Measurements from ENCODE around the gene CIT.

The CIT gene

GRCh38 chr12:119808441-119808840 is 68.7 kb downstream of the CIT start:
- no peak for DNase-seq
- H3K36me3 ChIP-seq (ENCODE audit: control insufficient read depth, insufficient read depth, low read length): no peaks in the 10 kb centered on the region
- H3K27me3 ChIP-seq (replicated peaks; ENCODE audit: control insufficient read depth, insufficient read depth, low read length, poor library complexity, severe bottlenecking): no peaks in the 10 kb centered on the region
- H3K27ac ChIP-seq (ENCODE audit: insufficient read depth, low read length, poor library complexity, severe bottlenecking): no peak overlapping the region
- no peaks in the 10 kb centered on the region for H3K9me3 ChIP-seq (ENCODE audit: control insufficient read depth, low read length)
- H3K4me3 ChIP-seq (ENCODE audit: insufficient read depth, low read depth, low read length, poor library complexity, severe bottlenecking): no peak overlapping the region
- H3K4me1 ChIP-seq (ENCODE audit: control insufficient read depth, insufficient read depth, low read length, poor library complexity, severe bottlenecking): no peaks in the 10 kb centered on the region

- DNase-seq: no peak
- Histone ChIP-seq H3K36me3 (ENCODE audit: control insufficient read depth, insufficient read depth, low read length) (no peaks in the 10 kb centered on the region), H3K4me1 (ENCODE audit: control insufficient read depth, insufficient read depth, low read length, poor library complexity, severe bottlenecking) (no peaks in the 10 kb centered on the region), H3K27ac (ENCODE audit: insufficient read depth, low read length, poor library complexity, severe bottlenecking) (no peak overlapping the region), H3K9me3 (ENCODE audit: control insufficient read depth, low read length) (no peaks in the 10 kb centered on the region), H3K27me3 (replicated peaks; ENCODE audit: control insufficient read depth, insufficient read depth, low read length, poor library complexity, severe bottlenecking) (no peaks in the 10 kb centered on the region), H3K4me3 (ENCODE audit: insufficient read depth, low read depth, low read length, poor library complexity, severe bottlenecking) (no peak overlapping the region)
Observed at GRCh38 chr12:119807380-119807779, 69.7 kb downstream of the CIT start.

- H3K4me3 ChIP-seq (ENCODE audit: insufficient read depth, low read depth, low read length, poor library complexity, severe bottlenecking): no peak overlapping the region
- no peak for DNase-seq
- H3K4me1 ChIP-seq (ENCODE audit: control insufficient read depth, insufficient read depth, low read length, poor library complexity, severe bottlenecking): no peaks in the 10 kb centered on the region
- no peaks in the 10 kb centered on the region for H3K36me3 ChIP-seq (ENCODE audit: control insufficient read depth, insufficient read depth, low read length)
- no peak overlapping the region for H3K27ac ChIP-seq (ENCODE audit: insufficient read depth, low read length, poor library complexity, severe bottlenecking)
- H3K9me3 ChIP-seq (ENCODE audit: control insufficient read depth, low read length): no peaks in the 10 kb centered on the region
- no peaks in the 10 kb centered on the region for H3K27me3 ChIP-seq (replicated peaks; ENCODE audit: control insufficient read depth, insufficient read depth, low read length, poor library complexity, severe bottlenecking)
Observed at GRCh38 chr12:119804011-119804641, 73.0 kb downstream of the CIT start.

- Histone ChIP-seq H3K4me3 (ENCODE audit: insufficient read depth, low read depth, low read length, poor library complexity, severe bottlenecking) (no peak overlapping the region), H3K27me3 (replicated peaks; ENCODE audit: control insufficient read depth, insufficient read depth, low read length, poor library complexity, severe bottlenecking) (no peaks in the 10 kb centered on the region), H3K27ac (ENCODE audit: insufficient read depth, low read length, poor library complexity, severe bottlenecking) (no peak overlapping the region), H3K4me1 (ENCODE audit: control insufficient read depth, insufficient read depth, low read length, poor library complexity, severe bottlenecking) (no peaks in the 10 kb centered on the region), H3K9me3 (ENCODE audit: control insufficient read depth, low read length) (no peaks in the 10 kb centered on the region), H3K36me3 (ENCODE audit: control insufficient read depth, insufficient read depth, low read length) (no peaks in the 10 kb centered on the region)
- no peak for DNase-seq
Observed at GRCh38 chr12:119803381-119803791, 73.7 kb downstream of the CIT start.

GRCh38 chr12:119802472-119802871 is 74.6 kb downstream of the CIT start:
- DNase-seq: no peak
- no peak overlapping the region for H3K4me3 ChIP-seq (ENCODE audit: insufficient read depth, low read depth, low read length, poor library complexity, severe bottlenecking)
- no peaks in the 10 kb centered on the region for H3K36me3 ChIP-seq (ENCODE audit: control insufficient read depth, insufficient read depth, low read length)
- H3K27ac ChIP-seq (ENCODE audit: insufficient read depth, low read length, poor library complexity, severe bottlenecking): no peak overlapping the region
- H3K4me1 ChIP-seq (ENCODE audit: control insufficient read depth, insufficient read depth, low read length, poor library complexity, severe bottlenecking): no peaks in the 10 kb centered on the region
- no peaks in the 10 kb centered on the region for H3K9me3 ChIP-seq (ENCODE audit: control insufficient read depth, low read length)
- no peaks in the 10 kb centered on the region for H3K27me3 ChIP-seq (replicated peaks; ENCODE audit: control insufficient read depth, insufficient read depth, low read length, poor library complexity, severe bottlenecking)

GRCh38 chr12:119797090-119797489 is 80.0 kb downstream of the CIT start:
- H3K4me1 ChIP-seq (ENCODE audit: control insufficient read depth, insufficient read depth, low read length, poor library complexity, severe bottlenecking): no peaks in the 10 kb centered on the region
- H3K27me3 ChIP-seq (replicated peaks; ENCODE audit: control insufficient read depth, insufficient read depth, low read length, poor library complexity, severe bottlenecking): no peaks in the 10 kb centered on the region
- no peaks in the 10 kb centered on the region for H3K9me3 ChIP-seq (ENCODE audit: control insufficient read depth, low read length)
- H3K4me3 ChIP-seq (ENCODE audit: insufficient read depth, low read depth, low read length, poor library complexity, severe bottlenecking): no peak overlapping the region
- H3K36me3 ChIP-seq (ENCODE audit: control insufficient read depth, insufficient read depth, low read length): no peaks in the 10 kb centered on the region
- no peak for DNase-seq
- H3K27ac ChIP-seq (ENCODE audit: insufficient read depth, low read length, poor library complexity, severe bottlenecking): no peak overlapping the region

- Histone ChIP-seq H3K36me3 (ENCODE audit: control insufficient read depth, insufficient read depth, low read length) (no peaks in the 10 kb centered on the region), H3K27ac (ENCODE audit: insufficient read depth, low read length, poor library complexity, severe bottlenecking) (no peak overlapping the region), H3K4me1 (ENCODE audit: control insufficient read depth, insufficient read depth, low read length, poor library complexity, severe bottlenecking) (no peaks in the 10 kb centered on the region), H3K9me3 (ENCODE audit: control insufficient read depth, low read length) (no peaks in the 10 kb centered on the region), H3K27me3 (replicated peaks; ENCODE audit: control insufficient read depth, insufficient read depth, low read length, poor library complexity, severe bottlenecking) (no peaks in the 10 kb centered on the region), H3K4me3 (ENCODE audit: insufficient read depth, low read depth, low read length, poor library complexity, severe bottlenecking) (no peak overlapping the region)
- no peak for DNase-seq
Observed at GRCh38 chr12:119796292-119796691, 80.8 kb downstream of the CIT start.

GRCh38 chr12:119791453-119791852 is 85.7 kb downstream of the CIT start:
- no peaks in the 10 kb centered on the region for H3K9me3 ChIP-seq (ENCODE audit: control insufficient read depth, low read length)
- H3K4me1 ChIP-seq (ENCODE audit: control insufficient read depth, insufficient read depth, low read length, poor library complexity, severe bottlenecking): no peaks in the 10 kb centered on the region
- H3K36me3 ChIP-seq (ENCODE audit: control insufficient read depth, insufficient read depth, low read length): no peaks in the 10 kb centered on the region
- no peak overlapping the region for H3K4me3 ChIP-seq (ENCODE audit: insufficient read depth, low read depth, low read length, poor library complexity, severe bottlenecking)
- no peak for DNase-seq
- no peaks in the 10 kb centered on the region for H3K27me3 ChIP-seq (replicated peaks; ENCODE audit: control insufficient read depth, insufficient read depth, low read length, poor library complexity, severe bottlenecking)
- H3K27ac ChIP-seq (ENCODE audit: insufficient read depth, low read length, poor library complexity, severe bottlenecking): no peak overlapping the region

- H3K4me1 ChIP-seq (ENCODE audit: control insufficient read depth, insufficient read depth, low read length, poor library complexity, severe bottlenecking): no peaks in the 10 kb centered on the region
- no peak overlapping the region for H3K4me3 ChIP-seq (ENCODE audit: insufficient read depth, low read depth, low read length, poor library complexity, severe bottlenecking)
- no peaks in the 10 kb centered on the region for H3K9me3 ChIP-seq (ENCODE audit: control insufficient read depth, low read length)
- H3K36me3 ChIP-seq (ENCODE audit: control insufficient read depth, insufficient read depth, low read length): no peaks in the 10 kb centered on the region
- no peaks in the 10 kb centered on the region for H3K27me3 ChIP-seq (replicated peaks; ENCODE audit: control insufficient read depth, insufficient read depth, low read length, poor library complexity, severe bottlenecking)
- DNase-seq: no peak
- H3K27ac ChIP-seq (ENCODE audit: insufficient read depth, low read length, poor library complexity, severe bottlenecking): no peak overlapping the region
Observed at GRCh38 chr12:119788786-119789185, 88.3 kb downstream of the CIT start.

- Histone ChIP-seq H3K27me3 (replicated peaks; ENCODE audit: control insufficient read depth, insufficient read depth, low read length, poor library complexity, severe bottlenecking) (no peaks in the 10 kb centered on the region), H3K9me3 (ENCODE audit: control insufficient read depth, low read length) (no peaks in the 10 kb centered on the region), H3K4me3 (ENCODE audit: insufficient read depth, low read depth, low read length, poor library complexity, severe bottlenecking) (no peak overlapping the region), H3K4me1 (ENCODE audit: control insufficient read depth, insufficient read depth, low read length, poor library complexity, severe bottlenecking) (no peaks in the 10 kb centered on the region), H3K36me3 (ENCODE audit: control insufficient read depth, insufficient read depth, low read length) (no peaks in the 10 kb centered on the region), H3K27ac (ENCODE audit: insufficient read depth, low read length, poor library complexity, severe bottlenecking) (no peak overlapping the region)
- no peak for DNase-seq
Observed at GRCh38 chr12:119786539-119786938, 90.6 kb downstream of the CIT start.
